Ishikawa (cell line): ENCODE data around the gene AQP2.

Experiments
- CEBPB ChIP-seq: IDR thresholded peaks from 2 replicates; pipeline ENCODE4 v1.6.1; 2012
- CREB1 ChIP-seq: IDR thresholded peaks from 2 replicates; pipeline ENCODE4 v1.6.1; 2012; ENCODE audit warnings: low read depth
- EGR1 ChIP-seq: IDR thresholded peaks from 2 replicates; pipeline ENCODE4 v1.6.1; 2012
- EP300 ChIP-seq: IDR thresholded peaks from 2 replicates; pipeline ENCODE4 v1.6.1; 2012; ENCODE audit warnings: borderline replicate concordance
- FOXM1 ChIP-seq: IDR thresholded peaks from 2 replicates; pipeline ENCODE4 v1.6.1; 2012; ENCODE audit warnings: low read depth, borderline replicate concordance
- MAX ChIP-seq: IDR thresholded peaks from 2 replicates; pipeline ENCODE4 v1.6.1; 2012
- NFIC ChIP-seq: IDR thresholded peaks from 2 replicates; pipeline ENCODE4 v1.6.1; 2012
- RAD21 ChIP-seq: IDR thresholded peaks from 2 replicates; pipeline ENCODE4 v1.6.1; 2012; ENCODE audit warnings: low read depth
- REST ChIP-seq: IDR thresholded peaks from 2 replicates; pipeline ENCODE4 v1.6.1; 2012; ENCODE audit warnings: low read depth, mild to moderate bottlenecking
- TAF1 ChIP-seq: IDR thresholded peaks from 2 replicates; pipeline ENCODE4 v1.6.1; 2012; ENCODE audit warnings: low read depth, mild to moderate bottlenecking
- TCF12 ChIP-seq: IDR thresholded peaks from 2 replicates; pipeline ENCODE4 v1.6.1; 2012; ENCODE audit warnings: low read depth
- TEAD4 ChIP-seq: IDR thresholded peaks from 2 replicates; pipeline ENCODE4 v1.6.1; 2012
- USF1 ChIP-seq: IDR thresholded peaks from 2 replicates; pipeline ENCODE4 v1.6.1; 2012
- YY1 ChIP-seq: IDR thresholded peaks from 2 replicates; pipeline ENCODE4 v1.6.1; 2012; ENCODE audit warnings: low read depth
- ZBTB7A ChIP-seq: IDR thresholded peaks from 2 replicates; pipeline ENCODE4 v1.6.1; 2012; ENCODE audit warnings: low read depth

AQP2 gene

GRCh38 chr12:49939307-49939706 lies 11.2 kb upstream of the AQP2 start:
- TF ChIP-seq EGR1 (no peak), MAX (no peak), CREB1 (no peak), YY1 (no peak), USF1 (no peak), NFIC (no peak), ZBTB7A (no peak), TAF1 (no peak), RAD21 (no peak)

- no peak for TF ChIP-seq CREB1
- no peak for TF ChIP-seq NFIC
These were observed 10.8 kb upstream of the AQP2 start for GRCh38 chr12:49939707-49940106.

- no peak for TF ChIP-seq CREB1
- no peak for TF ChIP-seq RAD21
- TF ChIP-seq EGR1 = no peak
- TF ChIP-seq ZBTB7A = 0 out of 2 replicates have a peak, but pooled peaks have one; percentile 50
- no peak for TF ChIP-seq CEBPB
- TF ChIP-seq MAX = peak; percentile 67
- no peak for TF ChIP-seq FOXM1
- no peak for TF ChIP-seq TAF1
- peak; percentile 17; the same call in 1 of the 2 replicates for TF ChIP-seq TCF12
- TF ChIP-seq TEAD4 = peak; percentile 41
- no peak for TF ChIP-seq REST
- TF ChIP-seq USF1 = no peak
- TF ChIP-seq YY1 = 0 out of 2 replicates have a peak, but pooled peaks have one; percentile 35
- TF ChIP-seq EP300 = no peak; the same call in 1 of the 2 replicates
- peak; percentile 17; the same call in 1 of the 2 replicates for TF ChIP-seq NFIC
These were observed 8.7 kb upstream of the AQP2 start for GRCh38 chr12:49941556-49942511.

- no peak for TF ChIP-seq MAX
- no peak for TF ChIP-seq TCF12
These were observed 8.0 kb upstream of the AQP2 start for GRCh38 chr12:49942512-49942893.

- no peak for TF ChIP-seq MAX
- TF ChIP-seq EGR1 = no peak
- no peak for TF ChIP-seq TEAD4
- TF ChIP-seq USF1 = no peak
- TF ChIP-seq TAF1 = no peak
- no peak for TF ChIP-seq NFIC
- no peak for TF ChIP-seq REST
- no peak for TF ChIP-seq FOXM1
- no peak for TF ChIP-seq EP300
These were observed 7.5 kb upstream of the AQP2 start for GRCh38 chr12:49942921-49943624.
